Fibroblast of the aortic adventitia (primary cell): ENCODE measurements around the gene SESTD1. TPM values are rescaled to one million over a fixed set of nuclear protein-coding genes. Genes with fewer than 3 reads are reported as not detected.

Source experiments
- DNase-seq: peaks from one replicate; pipeline ENCODE4 v3.0.0-alpha.2; 2010; ENCODE audit warnings: low read depth
- H3K4me3 ChIP-seq: 2 replicates; pipeline ENCODE4 v1.5.1; 2011; ENCODE audit warnings: low read depth, mild to moderate bottlenecking, control low read depth, low read length, moderate library complexity
- CTCF ChIP-seq: IDR thresholded peaks from 2 replicates; pipeline ENCODE4 v1.5.1; 2011; ENCODE audit warnings: mild to moderate bottlenecking, low read length, control low read depth, inconsistent platforms; ENCODE audit not compliant: insufficient read depth
- total RNA-seq: library from RNA; depleted of rRNA; stranded (reverse); fragments of >200 nt; gene quantifications from 2 replicates; pipeline ENCODE4 v1.2.3, GENCODE V29; 2012; ENCODE audit warnings: low replicate concordance

The SESTD1 gene
- total RNA-seq, 1 donor, result 62.3 TPM

- TF ChIP-seq CTCF, result no peak
- DNase-seq, result peak; percentile 79
- no peak overlapping the region for H3K4me3 ChIP-seq
Measured at GRCh38 chr2:179268277-179268925, 3.8 kb upstream of the SESTD1 start.

DNA sequence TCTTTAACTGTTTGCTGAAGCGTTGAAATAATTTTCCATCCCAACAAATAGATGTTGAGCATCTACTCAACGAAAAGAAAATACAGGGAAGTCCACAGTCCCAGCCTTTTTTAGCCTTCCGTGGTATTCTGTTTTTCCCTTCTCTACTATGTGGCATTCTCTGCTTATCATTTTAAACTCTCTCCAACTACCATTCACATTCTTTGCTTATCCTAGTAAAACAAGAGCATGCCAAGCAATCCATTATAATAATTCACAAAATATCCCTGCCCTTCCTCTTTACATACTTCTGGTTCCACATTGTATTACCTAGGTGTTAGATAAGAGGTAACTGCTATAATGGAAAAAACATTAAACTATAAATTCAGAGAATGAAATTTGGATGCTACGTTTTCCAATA is 1.6 kb upstream of the SESTD1 start:
- no peak for TF ChIP-seq CTCF
- no peak overlapping the region for H3K4me3 ChIP-seq
- DNase-seq, result peak; percentile 76

- TF ChIP-seq CTCF, result no peak
- peak overlapping the region; percentile 82 for H3K4me3 ChIP-seq
- DNase-seq, result peak; percentile 83
Measured at GRCh38 chr2:179265082-179265510, 464 bp upstream of the SESTD1 start.

- TF ChIP-seq CTCF, result no peak
- DNase-seq, result peak; percentile 73
- peak overlapping the region; percentile 82 for H3K4me3 ChIP-seq
Measured at GRCh38 chr2:179263446-179264367, 925 bp downstream of the SESTD1 start.

DNA sequence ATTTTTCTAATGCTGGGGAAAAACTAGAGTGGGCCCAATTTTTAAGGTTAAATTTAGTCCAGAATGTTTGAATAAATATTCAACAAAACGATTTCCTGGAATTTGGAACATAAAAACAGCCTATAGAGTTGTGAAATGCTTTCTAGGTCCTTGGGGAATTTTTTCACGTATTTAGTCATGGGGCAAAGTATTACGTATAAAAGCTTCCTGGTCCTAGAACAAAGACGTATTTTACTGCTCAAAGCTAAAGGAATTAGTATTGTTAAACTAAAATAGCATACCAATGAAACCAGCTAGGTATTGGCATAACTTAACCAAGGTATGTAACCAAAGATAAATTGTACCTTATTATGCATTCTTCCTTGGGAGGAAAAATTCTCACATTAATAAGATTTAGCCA is 1.6 kb downstream of the SESTD1 start:
- TF ChIP-seq CTCF, result no peak
- peak overlapping the region; percentile 82 for H3K4me3 ChIP-seq
- DNase-seq, result peak; percentile 90

GRCh38 chr2:179262077-179262660 is 2.5 kb downstream of the SESTD1 start:
- TF ChIP-seq CTCF, result no peak
- peak overlapping the region; percentile 82 for H3K4me3 ChIP-seq
- peak; percentile 62 for DNase-seq
